ENCODE measurements around the gene RAB19.

RAB19 gene

GRCh38 chr7:140439359-140439758 is 35.5 kb downstream of the RAB19 start:
- DNase-seq (ENCODE audit: low read depth), result no peak
- TF ChIP-seq CTCF (IDR thresholded peaks at IDR 0.05; ENCODE audit: low read length, missing control alignments), result no peak
- no peak overlapping the region for H3K4me3 ChIP-seq (replicated peaks; ENCODE audit: low read depth, low read length)

- TF ChIP-seq CTCF (IDR thresholded peaks at IDR 0.05; ENCODE audit: low read length, missing control alignments), result no peak
- no peak for DNase-seq (ENCODE audit: low read depth)
- H3K4me3 ChIP-seq (replicated peaks; ENCODE audit: low read depth, low read length), result no peak overlapping the region
Measured at GRCh38 chr7:140440593-140440992, 36.7 kb downstream of the RAB19 start.

GRCh38 chr7:140441519-140441918 is 37.7 kb downstream of the RAB19 start:
- H3K4me3 ChIP-seq (replicated peaks; ENCODE audit: low read depth, low read length), result no peak overlapping the region
- TF ChIP-seq CTCF (IDR thresholded peaks at IDR 0.05; ENCODE audit: low read length, missing control alignments), result no peak
- no peak for DNase-seq (ENCODE audit: low read depth)

- no peak for TF ChIP-seq CTCF (IDR thresholded peaks at IDR 0.05; ENCODE audit: low read length, missing control alignments)
- DNase-seq (ENCODE audit: low read depth), result no peak
- H3K4me3 ChIP-seq (replicated peaks; ENCODE audit: low read depth, low read length), result no peak overlapping the region
Measured at GRCh38 chr7:140446467-140446866, 42.6 kb downstream of the RAB19 start.

- DNase-seq (ENCODE audit: low read depth), result no peak
- TF ChIP-seq CTCF (IDR thresholded peaks at IDR 0.05; ENCODE audit: low read length, missing control alignments), result no peak
Measured at GRCh38 chr7:140447841-140448240, 44.0 kb downstream of the RAB19 start.

GRCh38 chr7:140448781-140449480 is 45.1 kb downstream of the RAB19 start:
- no peak overlapping the region for H3K4me3 ChIP-seq (replicated peaks; ENCODE audit: low read depth, low read length)
- TF ChIP-seq CTCF (IDR thresholded peaks at IDR 0.05; ENCODE audit: low read length, missing control alignments), result no peak
- no peak for DNase-seq (ENCODE audit: low read depth)

More at GRCh38 chr7:140447841-140448240, 44.0 kb downstream of the RAB19 start:
- no peak overlapping the region for H3K4me3 ChIP-seq (replicated peaks; ENCODE audit: low read depth, low read length)

- H3K4me3 ChIP-seq (replicated peaks; ENCODE audit: low read depth, low read length), result no peak overlapping the region
- TF ChIP-seq CTCF (IDR thresholded peaks at IDR 0.05; ENCODE audit: low read length, missing control alignments), result no peak
- DNase-seq (ENCODE audit: low read depth), result no peak
Measured at GRCh38 chr7:140451716-140452115, 47.9 kb downstream of the RAB19 start.
